Colonic mucosa (tissue), 4 donors: Measurements from ENCODE around the gene ICOS. TPM values are rescaled to one million over a fixed set of nuclear protein-coding genes. Genes with fewer than 3 reads are reported as not detected.
"Not testable (repeated sequence)": the region's sequence is repeated elsewhere in the genome, so short reads cannot be mapped to it uniquely, and the experiment has no call there.

ENCODE experiments used
- DNase-seq: peaks from one replicate; pipeline ENCODE4 v3.0.0-alpha.2; 2020
- H3K27ac ChIP-seq: fragments of 200-600 bp; one replicate; pipeline ENCODE4 v1.8.0; 2021
- H3K27me3 ChIP-seq: fragments of 200-600 bp; one replicate; pipeline ENCODE4 v1.8.0; 2021
- H3K36me3 ChIP-seq: fragments of 200-600 bp; one replicate; pipeline ENCODE4 v1.8.0; 2021
- H3K4me1 ChIP-seq: fragments of 200-600 bp; one replicate; pipeline ENCODE4 v1.8.0; 2021; ENCODE audit warnings: mild to moderate bottlenecking
- H3K4me3 ChIP-seq: fragments of 200-600 bp; one replicate; pipeline ENCODE4 v1.8.0; 2021
- H3K9ac ChIP-seq, 2 donors: one replicate each; pipeline ENCODE4 v1.7.0; 2013; ENCODE audit warnings: control low read depth in 2 of 2, low read depth in 2 of 2, low read length in 2 of 2
- H3K9me3 ChIP-seq: fragments of 200-600 bp; one replicate; pipeline ENCODE4 v1.8.0; 2021
- CTCF ChIP-seq: fragments of 200-600 bp; IDR thresholded peaks from one replicate; pipeline ENCODE4 v1.8.0; 2022; ENCODE audit warnings: antibody characterized with exemption, mild to moderate bottlenecking
- intact Hi-C: fragments of 100-400 bp; cut with DNase I; formaldehyde crosslinking; loops from one replicate; pipeline ENCODE4 v1.14.1; 2022
- total RNA-seq, 2 donors: library from RNA; stranded (reverse); fragmentation: NEBNext Ultra II Directional in 1 of 2; extraction: Animal tissue kit (Norgen Biotek cat#: 25700) in 1 of 2; gene quantifications; one replicate each; pipeline ENCODE4 v1.2.1, GENCODE V29; 2021
- donor health status: healthy.
- donor health status: DM: no; HTN: no; CAD: no.
- donor health status: DM: no; HTN: no; CAD: no.

ICOS gene
- total RNA-seq, 2 donors from 2014 or later, result 0.32 to 0.69 TPM

GRCh38 chr2:203959265-203959664 lies 22.7 kb downstream of the ICOS start:
- H3K4me1 ChIP-seq, result no peaks in the 10 kb centered on the region
- intact Hi-C loops, result no loop called here
- no peak overlapping the region for H3K4me3 ChIP-seq
- H3K27ac ChIP-seq, result no peak overlapping the region
- TF ChIP-seq CTCF, result no peak
- H3K27me3 ChIP-seq, result no peaks in the 10 kb centered on the region
- no peak overlapping the region for H3K9ac ChIP-seq
- H3K36me3 ChIP-seq, result no peaks in the 10 kb centered on the region
- no peaks in the 10 kb centered on the region for H3K9me3 ChIP-seq
- no peak for DNase-seq

- no peak for TF ChIP-seq CTCF
- Histone ChIP-seq H3K9me3 (no peaks in the 10 kb centered on the region), H3K9ac (no peak overlapping the region), H3K27me3 (no peaks in the 10 kb centered on the region), H3K27ac (no peak overlapping the region), H3K4me3 (no peak overlapping the region), H3K36me3 (no peaks in the 10 kb centered on the region), H3K4me1 (no peaks in the 10 kb centered on the region)
- intact Hi-C loops, result no loop called here
- DNase-seq, result no peak
These were observed 23.1 kb downstream of the ICOS start for GRCh38 chr2:203959672-203960071.

GRCh38 chr2:203960811-203961210 lies 24.2 kb downstream of the ICOS start:
- Histone ChIP-seq H3K27ac (no peak overlapping the region), H3K4me1 (no peaks in the 10 kb centered on the region), H3K36me3 (no peaks in the 10 kb centered on the region), H3K9me3 (no peaks in the 10 kb centered on the region), H3K27me3 (no peaks in the 10 kb centered on the region), H3K9ac (no peak overlapping the region), H3K4me3 (no peak overlapping the region)
- TF ChIP-seq CTCF, result no peak
- no peak for DNase-seq
- intact Hi-C loops, result no loop called here

GRCh38 chr2:203965190-203965589 lies 28.6 kb downstream of the ICOS start:
- H3K36me3 ChIP-seq, DNase-seq, H3K4me1 ChIP-seq, H3K27ac ChIP-seq, intact Hi-C loops, H3K9ac ChIP-seq, H3K9me3 ChIP-seq, H3K27me3 ChIP-seq, H3K4me3 ChIP-seq: not testable (repeated sequence)

GRCh38 chr2:203971251-203971650 lies 34.7 kb downstream of the ICOS start:
- TF ChIP-seq CTCF, result no peak
- DNase-seq, result no peak
- H3K36me3 ChIP-seq, result no peaks in the 10 kb centered on the region

GRCh38 chr2:203972066-203972465 lies 35.5 kb downstream of the ICOS start:
- intact Hi-C loops, result no loop called here
- Histone ChIP-seq H3K9ac (no peak overlapping the region), H3K4me1 (no peaks in the 10 kb centered on the region), H3K27ac (no peak overlapping the region), H3K36me3 (no peaks in the 10 kb centered on the region), H3K27me3 (no peaks in the 10 kb centered on the region), H3K9me3 (no peaks in the 10 kb centered on the region), H3K4me3 (no peak overlapping the region)
- no peak for DNase-seq
- TF ChIP-seq CTCF, result no peak

More at GRCh38 chr2:203971251-203971650, 34.7 kb downstream of the ICOS start:
- intact Hi-C loops, result no loop called here
- H3K9me3 ChIP-seq, result no peaks in the 10 kb centered on the region
- H3K27me3 ChIP-seq, result no peaks in the 10 kb centered on the region
- H3K4me1 ChIP-seq, result no peaks in the 10 kb centered on the region
- no peak overlapping the region for H3K27ac ChIP-seq
- H3K9ac ChIP-seq, result no peak overlapping the region
- no peak overlapping the region for H3K4me3 ChIP-seq
